HepG2 (cell line): ENCODE results near the gene NEURL4. TPM values are rescaled to one million over a fixed set of nuclear protein-coding genes. Genes with fewer than 3 reads are reported as not detected.

Source experiments
- ATF7-NPFF ChIP-seq: sonication (generic); formaldehyde crosslinking; IDR thresholded peaks from 2 replicates; pipeline ENCODE4 v1.8.1; 2023; ENCODE audit warnings: mild to moderate bottlenecking, low read depth, missing genetic modification reagents, moderate library complexity
- BCL6 ChIP-seq: IDR thresholded peaks from 2 replicates; pipeline ENCODE4 v1.6.1; 2016; ENCODE audit warnings: missing genetic modification reagents, missing compliant biosample characterization
- DMAP1 ChIP-seq: IDR thresholded peaks from 2 replicates; pipeline ENCODE4 v1.6.1; 2016
- ELF1 ChIP-seq: sonication (generic); formaldehyde crosslinking; IDR thresholded peaks from 2 replicates; pipeline ENCODE4 v1.4.0; 2020; ENCODE audit warnings: missing genetic modification reagents
- IKZF5 ChIP-seq: IDR thresholded peaks from 2 replicates; pipeline ENCODE4 v1.6.1; 2018; ENCODE audit warnings: missing genetic modification reagents, mild to moderate bottlenecking, missing compliant biosample characterization
- KDM2A ChIP-seq: sonication (generic); formaldehyde crosslinking; IDR thresholded peaks from 2 replicates; pipeline ENCODE4 v1.4.0; 2020; ENCODE audit warnings: low read depth, missing genetic modification reagents, borderline replicate concordance
- MYPOP ChIP-seq: sonication (generic); formaldehyde crosslinking; IDR thresholded peaks from 2 replicates; pipeline ENCODE4 v1.8.1; 2023; ENCODE audit warnings: mild to moderate bottlenecking, moderate library complexity, missing genetic modification reagents
- NFAT5 ChIP-seq: sonication (generic); formaldehyde crosslinking; IDR thresholded peaks from 2 replicates; pipeline ENCODE4 v1.4.0; 2020; ENCODE audit warnings: missing genetic modification reagents
- NR2C2 ChIP-seq: sonication (generic); formaldehyde crosslinking; IDR thresholded peaks from 2 replicates; pipeline ENCODE4 v1.4.0; 2020; ENCODE audit warnings: missing genetic modification reagents, mild to moderate bottlenecking, moderate library complexity, borderline replicate concordance
- NRL ChIP-seq: sonication (generic); formaldehyde crosslinking; IDR thresholded peaks from 2 replicates; pipeline ENCODE4 v1.5.0; 2020; ENCODE audit warnings: missing genetic modification reagents, mild to moderate bottlenecking, moderate library complexity, borderline replicate concordance
- PAWR ChIP-seq: sonication (generic); formaldehyde crosslinking; IDR thresholded peaks from 2 replicates; pipeline ENCODE4 v1.4.0; 2020; ENCODE audit warnings: missing genetic modification reagents, mild to moderate bottlenecking, borderline replicate concordance
- PHF20 ChIP-seq: sonication (generic); formaldehyde crosslinking; IDR thresholded peaks from 2 replicates; pipeline ENCODE4 v1.5.0; 2020; ENCODE audit warnings: mild to moderate bottlenecking, missing genetic modification reagents
- ZFP36L1 ChIP-seq: sonication (generic); formaldehyde crosslinking; IDR thresholded peaks from 2 replicates; pipeline ENCODE4 v1.8.0; 2022; ENCODE audit warnings: mild to moderate bottlenecking, missing genetic modification reagents, moderate library complexity
- ZHX1 ChIP-seq: sonication (generic); formaldehyde crosslinking; IDR thresholded peaks from 2 replicates; pipeline ENCODE4 v1.8.1; 2022; ENCODE audit warnings: low read depth, mild to moderate bottlenecking, missing genetic modification reagents
- ZNF17 ChIP-seq: sonication (generic); formaldehyde crosslinking; IDR thresholded peaks from 2 replicates; pipeline ENCODE4 v1.5.0; 2020; ENCODE audit warnings: mild to moderate bottlenecking, missing genetic modification reagents
- ZNF296 ChIP-seq: sonication (generic); formaldehyde crosslinking; conservative IDR thresholded peaks from 2 replicates; pipeline ENCODE4 v1.5.0; 2020; ENCODE audit warnings: mild to moderate bottlenecking, missing genetic modification reagents
- ZNF33B ChIP-seq: sonication (generic); formaldehyde crosslinking; IDR thresholded peaks from 2 replicates; pipeline ENCODE4 v1.5.1; 2020; ENCODE audit warnings: mild to moderate bottlenecking, missing genetic modification reagents
- ZNF737 ChIP-seq: sonication (generic); formaldehyde crosslinking; IDR thresholded peaks from 2 replicates; pipeline ENCODE4 v1.5.0; 2020; ENCODE audit warnings: missing genetic modification reagents, mild to moderate bottlenecking, borderline replicate concordance
- ZNF879 ChIP-seq: sonication (generic); formaldehyde crosslinking; IDR thresholded peaks from 2 replicates; pipeline ENCODE4 v1.8.1; 2023; ENCODE audit warnings: missing genetic modification reagents
- polyA plus RNA-seq, 8 experiments: library from polyadenylated mRNA; depleted of rRNA in 3 of 8; stranded (reverse) in 7 of 8; unstranded in 1 of 8; fragments of >200 nt; fragmentation: Illumina TruSeq in 4 of 8; extraction: Trizol in 4 of 8; gene quantifications; 2 replicates each; pipeline versions ENCODE4 v1.2.1 to v1.2.3, GENCODE V29; 2011 to 2016; ENCODE audit warnings: low read depth in 4 of 8, missing spikeins in 1 of 8, mixed read lengths in 1 of 8; ENCODE audit not compliant: insufficient read depth in 1 of 8
- total RNA-seq, 5 experiments: library from RNA; depleted of rRNA; stranded (reverse); fragments of >200 nt; fragmentation: Illumina TruSeq; extraction: Trizol; gene quantifications; 2 replicates each; pipeline ENCODE4 v1.2.3, GENCODE V29; 2016; ENCODE audit warnings: low read depth in 1 of 5

Gene NEURL4
- total and polyA plus RNA-seq, 2 of the 13 experiments (the other 11 are each of a cell fraction or from before 2014, with no cell fraction given): 14.8 to 15.7 TPM

GRCh38 chr17:7351665-7352502, 22.7 kb upstream of the NEURL4 start, which contains the start of gene KCTD11 (continued):
- TF ChIP-seq NFAT5 (CRISPR knock-in tag): peak; percentile 13; the same call in 1 of the 2 replicates
- no peak; the same call in 1 of the 2 replicates for TF ChIP-seq ZNF296 (CRISPR knock-in tag)
- no peak for TF ChIP-seq PHF20
- no peak for TF ChIP-seq ATF7-NPFF (CRISPR knock-in tag)
- 0 out of 2 replicates have a peak, but pooled peaks have one; percentile 38 for TF ChIP-seq KDM2A (CRISPR knock-in tag)
- TF ChIP-seq PAWR: no peak
- peak; percentile 73 for TF ChIP-seq ELF1 (CRISPR knock-in tag)
- TF ChIP-seq IKZF5 (CRISPR knock-in tag): no peak
- TF ChIP-seq NR2C2 (CRISPR knock-in tag): 0 out of 2 replicates have a peak, but pooled peaks have one; percentile 34
- no peak; the same call in 1 of the 2 replicates for TF ChIP-seq ZFP36L1 (CRISPR knock-in tag)
- TF ChIP-seq BCL6 (CRISPR knock-in tag): peak; percentile 31; the same call in 1 of the 2 replicates
- no peak; the same call in 1 of the 2 replicates for TF ChIP-seq ZHX1 (CRISPR knock-in tag)
- TF ChIP-seq NRL (CRISPR knock-in tag): no peak
- peak; percentile 45 for TF ChIP-seq ZNF879 (CRISPR knock-in tag)
- TF ChIP-seq ZNF33B (CRISPR knock-in tag): no peak
- no peak for TF ChIP-seq MYPOP (CRISPR knock-in tag)
- 0 out of 2 replicates have a peak, but pooled peaks have one; percentile 20 for TF ChIP-seq DMAP1
- TF ChIP-seq ZNF737 (CRISPR knock-in tag): no peak
- TF ChIP-seq ZNF17: no peak
